ENCODE results near the gene SOX5.
"Not testable (repeated sequence)": the region's sequence is repeated elsewhere in the genome, so short reads cannot be mapped to it uniquely, and the experiment has no call there.

- not testable (repeated sequence) for TF ChIP-seq CTCF (IDR thresholded peaks at IDR 0.05 in 2 of 3, conservative IDR thresholded peaks at IDR 0.05 in 1 of 3; ENCODE audit: insufficient read depth in 2 of 3, low read depth in 1 of 3, low read length in 3 of 3); BACH1 (tag; IDR thresholded peaks at IDR 0.05); POLR2AphosphoS5 (IDR thresholded peaks at IDR 0.05; ENCODE audit: control insufficient read depth, insufficient read depth, low read depth, low read length); ZNF431 (CRISPR knock-in tag; IDR thresholded peaks at IDR 0.05); IRF2 (CRISPR knock-in tag; IDR thresholded peaks at IDR 0.05); PRDM10 (IDR thresholded peaks at IDR 0.05; ENCODE audit: partially characterized antibody); RFX5 (IDR thresholded peaks at IDR 0.05; ENCODE audit: low read depth, low read length); CREM (IDR thresholded peaks at IDR 0.05; ENCODE audit: low read depth); EP300 (IDR thresholded peaks at IDR 0.05; ENCODE audit: low read length); SP1 (CRISPR knock-in tag; IDR thresholded peaks at IDR 0.05); TCF7 (IDR thresholded peaks at IDR 0.05; ENCODE audit: borderline replicate concordance)
- TF ChIP-seq, protein P1, sequence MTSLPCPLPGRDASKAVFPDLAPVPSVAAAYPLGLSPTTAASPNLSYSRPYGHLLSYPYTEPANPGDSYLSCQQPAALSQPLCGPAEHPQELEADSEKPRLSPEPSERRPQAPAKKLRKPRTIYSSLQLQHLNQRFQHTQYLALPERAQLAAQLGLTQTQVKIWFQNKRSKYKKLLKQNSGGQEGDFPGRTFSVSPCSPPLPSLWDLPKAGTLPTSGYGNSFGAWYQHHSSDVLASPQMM (CRISPR knock-in tag; IDR thresholded peaks at IDR 0.05), result not testable (repeated sequence)
These were observed 72.9 kb downstream of the SOX5 start for GRCh38 chr12:23876618-23877017.
